HEK293 (cell line): ENCODE data around the gene NRP1.

Source experiments
- ZBTB21 ChIP-seq: fragments of 450-650 bp; formaldehyde crosslinking; IDR thresholded peaks from 2 replicates; pipeline ENCODE4 v1.5.1; 2017; ENCODE audit warnings: missing biosample characterization, missing genetic modification characterization
- ZNF121 ChIP-seq: fragments of 450-650 bp; formaldehyde crosslinking; IDR thresholded peaks from 2 replicates; pipeline ENCODE4 v1.5.1; 2016; ENCODE audit warnings: missing biosample characterization, missing genetic modification characterization
- ZNF132 ChIP-seq: fragments of 450-650 bp; formaldehyde crosslinking; IDR thresholded peaks from 2 replicates; pipeline ENCODE4 v1.5.1; 2017; ENCODE audit warnings: missing biosample characterization, missing genetic modification characterization, borderline replicate concordance
- ZNF274 ChIP-seq, 2 experiments: fragments of 200-500 bp in 1 of 2; fragments of 450-650 bp in 1 of 2; sonication (Bioruptor generic) in 1 of 2; formaldehyde crosslinking in 1 of 2; IDR thresholded peaks; 2 replicates each; pipeline versions ENCODE4 v1.5.1 to v1.6.1; 2014 to 2016; ENCODE audit warnings: borderline replicate concordance in 1 of 2, inconsistent platforms in 1 of 2, low read length in 1 of 2, missing biosample characterization in 1 of 2, missing genetic modification characterization in 1 of 2
- ZNF416 ChIP-seq: fragments of 450-650 bp; formaldehyde crosslinking; IDR thresholded peaks from 2 replicates; pipeline ENCODE4 v1.5.1; 2016; ENCODE audit warnings: missing biosample characterization, missing genetic modification characterization
- TF ChIP-seq, protein P1 (sequence below): fragments of 450-650 bp; formaldehyde crosslinking; IDR thresholded peaks from 2 replicates; pipeline ENCODE4 v1.5.1; 2016; ENCODE audit warnings: missing biosample characterization, missing genetic modification characterization
- TF ChIP-seq, protein P2 (sequence below): fragments of 450-650 bp; formaldehyde crosslinking; IDR thresholded peaks from 2 replicates; pipeline ENCODE4 v1.5.1; 2016; ENCODE audit warnings: missing biosample characterization, missing genetic modification characterization
- TF ChIP-seq, protein P3 (sequence below): fragments of 450-650 bp; formaldehyde crosslinking; IDR thresholded peaks from 2 replicates; pipeline ENCODE4 v1.5.1; 2016; ENCODE audit warnings: missing biosample characterization, missing genetic modification characterization
- TF ChIP-seq, protein P4 (sequence below): fragments of 450-650 bp; formaldehyde crosslinking; optimal IDR thresholded peaks from 2 replicates; pipeline ENCODE3; 2016; ENCODE audit warnings: missing biosample characterization, mild to moderate bottlenecking, missing genetic modification characterization
- TF ChIP-seq, protein P5 (sequence below): fragments of 450-650 bp; formaldehyde crosslinking; IDR thresholded peaks from 2 replicates; pipeline ENCODE4 v1.5.1; 2017; ENCODE audit warnings: missing biosample characterization, missing genetic modification characterization

DNA sequence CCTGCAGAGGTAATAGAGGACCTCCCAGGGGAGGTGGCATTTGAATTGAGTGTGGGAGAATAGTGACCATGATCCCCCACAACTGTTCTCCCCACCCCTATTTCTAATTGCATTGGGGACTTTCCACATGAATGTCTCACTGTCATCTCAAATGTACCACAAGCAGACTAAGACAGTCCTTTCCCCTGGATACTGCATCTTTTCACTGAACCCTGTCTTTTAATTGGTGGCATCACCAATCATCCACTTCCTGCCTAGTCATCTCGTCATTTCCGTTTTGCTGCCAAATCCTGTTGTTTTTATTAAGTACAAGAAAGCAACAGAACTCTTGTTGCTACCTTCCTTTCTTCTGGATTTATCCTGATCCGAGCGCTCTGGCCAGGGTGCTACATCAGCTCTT is 120.3 kb downstream of the NRP1 start:
- TF ChIP-seq, protein P1, sequence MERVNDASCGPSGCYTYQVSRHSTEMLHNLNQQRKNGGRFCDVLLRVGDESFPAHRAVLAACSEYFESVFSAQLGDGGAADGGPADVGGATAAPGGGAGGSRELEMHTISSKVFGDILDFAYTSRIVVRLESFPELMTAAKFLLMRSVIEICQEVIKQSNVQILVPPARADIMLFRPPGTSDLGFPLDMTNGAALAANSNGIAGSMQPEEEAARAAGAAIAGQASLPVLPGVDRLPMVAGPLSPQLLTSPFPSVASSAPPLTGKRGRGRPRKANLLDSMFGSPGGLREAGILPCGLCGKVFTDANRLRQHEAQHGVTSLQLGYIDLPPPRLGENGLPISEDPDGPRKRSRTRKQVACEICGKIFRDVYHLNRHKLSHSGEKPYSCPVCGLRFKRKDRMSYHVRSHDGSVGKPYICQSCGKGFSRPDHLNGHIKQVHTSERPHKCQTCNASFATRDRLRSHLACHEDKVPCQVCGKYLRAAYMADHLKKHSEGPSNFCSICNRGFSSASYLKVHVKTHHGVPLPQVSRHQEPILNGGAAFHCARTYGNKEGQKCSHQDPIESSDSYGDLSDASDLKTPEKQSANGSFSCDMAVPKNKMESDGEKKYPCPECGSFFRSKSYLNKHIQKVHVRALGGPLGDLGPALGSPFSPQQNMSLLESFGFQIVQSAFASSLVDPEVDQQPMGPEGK (tag by site-specific recombination) = no peak
- TF ChIP-seq ZNF416 (tag by site-specific recombination) (no peak), ZBTB21 (no peak), ZNF132 (no peak), ZNF121 (tag by site-specific recombination) (no peak), ZNF274 (IDR thresholded peaks at IDR 0.05; ENCODE audit: low read length) (no peak), ZNF274 (tag by site-specific recombination; IDR thresholded peaks at IDR 0.05; ENCODE audit: borderline replicate concordance) (no peak)
- TF ChIP-seq, protein P2, sequence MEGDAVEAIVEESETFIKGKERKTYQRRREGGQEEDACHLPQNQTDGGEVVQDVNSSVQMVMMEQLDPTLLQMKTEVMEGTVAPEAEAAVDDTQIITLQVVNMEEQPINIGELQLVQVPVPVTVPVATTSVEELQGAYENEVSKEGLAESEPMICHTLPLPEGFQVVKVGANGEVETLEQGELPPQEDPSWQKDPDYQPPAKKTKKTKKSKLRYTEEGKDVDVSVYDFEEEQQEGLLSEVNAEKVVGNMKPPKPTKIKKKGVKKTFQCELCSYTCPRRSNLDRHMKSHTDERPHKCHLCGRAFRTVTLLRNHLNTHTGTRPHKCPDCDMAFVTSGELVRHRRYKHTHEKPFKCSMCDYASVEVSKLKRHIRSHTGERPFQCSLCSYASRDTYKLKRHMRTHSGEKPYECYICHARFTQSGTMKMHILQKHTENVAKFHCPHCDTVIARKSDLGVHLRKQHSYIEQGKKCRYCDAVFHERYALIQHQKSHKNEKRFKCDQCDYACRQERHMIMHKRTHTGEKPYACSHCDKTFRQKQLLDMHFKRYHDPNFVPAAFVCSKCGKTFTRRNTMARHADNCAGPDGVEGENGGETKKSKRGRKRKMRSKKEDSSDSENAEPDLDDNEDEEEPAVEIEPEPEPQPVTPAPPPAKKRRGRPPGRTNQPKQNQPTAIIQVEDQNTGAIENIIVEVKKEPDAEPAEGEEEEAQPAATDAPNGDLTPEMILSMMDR (tag by site-specific recombination) = no peak
- TF ChIP-seq, protein P3, sequence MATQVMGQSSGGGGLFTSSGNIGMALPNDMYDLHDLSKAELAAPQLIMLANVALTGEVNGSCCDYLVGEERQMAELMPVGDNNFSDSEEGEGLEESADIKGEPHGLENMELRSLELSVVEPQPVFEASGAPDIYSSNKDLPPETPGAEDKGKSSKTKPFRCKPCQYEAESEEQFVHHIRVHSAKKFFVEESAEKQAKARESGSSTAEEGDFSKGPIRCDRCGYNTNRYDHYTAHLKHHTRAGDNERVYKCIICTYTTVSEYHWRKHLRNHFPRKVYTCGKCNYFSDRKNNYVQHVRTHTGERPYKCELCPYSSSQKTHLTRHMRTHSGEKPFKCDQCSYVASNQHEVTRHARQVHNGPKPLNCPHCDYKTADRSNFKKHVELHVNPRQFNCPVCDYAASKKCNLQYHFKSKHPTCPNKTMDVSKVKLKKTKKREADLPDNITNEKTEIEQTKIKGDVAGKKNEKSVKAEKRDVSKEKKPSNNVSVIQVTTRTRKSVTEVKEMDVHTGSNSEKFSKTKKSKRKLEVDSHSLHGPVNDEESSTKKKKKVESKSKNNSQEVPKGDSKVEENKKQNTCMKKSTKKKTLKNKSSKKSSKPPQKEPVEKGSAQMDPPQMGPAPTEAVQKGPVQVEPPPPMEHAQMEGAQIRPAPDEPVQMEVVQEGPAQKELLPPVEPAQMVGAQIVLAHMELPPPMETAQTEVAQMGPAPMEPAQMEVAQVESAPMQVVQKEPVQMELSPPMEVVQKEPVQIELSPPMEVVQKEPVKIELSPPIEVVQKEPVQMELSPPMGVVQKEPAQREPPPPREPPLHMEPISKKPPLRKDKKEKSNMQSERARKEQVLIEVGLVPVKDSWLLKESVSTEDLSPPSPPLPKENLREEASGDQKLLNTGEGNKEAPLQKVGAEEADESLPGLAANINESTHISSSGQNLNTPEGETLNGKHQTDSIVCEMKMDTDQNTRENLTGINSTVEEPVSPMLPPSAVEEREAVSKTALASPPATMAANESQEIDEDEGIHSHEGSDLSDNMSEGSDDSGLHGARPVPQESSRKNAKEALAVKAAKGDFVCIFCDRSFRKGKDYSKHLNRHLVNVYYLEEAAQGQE (tag by site-specific recombination) = no peak
- TF ChIP-seq, protein P4, sequence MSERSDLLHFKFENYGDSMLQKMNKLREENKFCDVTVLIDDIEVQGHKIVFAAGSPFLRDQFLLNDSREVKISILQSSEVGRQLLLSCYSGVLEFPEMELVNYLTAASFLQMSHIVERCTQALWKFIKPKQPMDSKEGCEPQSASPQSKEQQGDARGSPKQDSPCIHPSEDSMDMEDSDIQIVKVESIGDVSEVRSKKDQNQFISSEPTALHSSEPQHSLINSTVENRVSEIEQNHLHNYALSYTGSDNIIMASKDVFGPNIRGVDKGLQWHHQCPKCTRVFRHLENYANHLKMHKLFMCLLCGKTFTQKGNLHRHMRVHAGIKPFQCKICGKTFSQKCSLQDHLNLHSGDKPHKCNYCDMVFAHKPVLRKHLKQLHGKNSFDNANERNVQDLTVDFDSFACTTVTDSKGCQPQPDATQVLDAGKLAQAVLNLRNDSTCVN (tag by site-specific recombination) = no peak
- TF ChIP-seq, protein P5, sequence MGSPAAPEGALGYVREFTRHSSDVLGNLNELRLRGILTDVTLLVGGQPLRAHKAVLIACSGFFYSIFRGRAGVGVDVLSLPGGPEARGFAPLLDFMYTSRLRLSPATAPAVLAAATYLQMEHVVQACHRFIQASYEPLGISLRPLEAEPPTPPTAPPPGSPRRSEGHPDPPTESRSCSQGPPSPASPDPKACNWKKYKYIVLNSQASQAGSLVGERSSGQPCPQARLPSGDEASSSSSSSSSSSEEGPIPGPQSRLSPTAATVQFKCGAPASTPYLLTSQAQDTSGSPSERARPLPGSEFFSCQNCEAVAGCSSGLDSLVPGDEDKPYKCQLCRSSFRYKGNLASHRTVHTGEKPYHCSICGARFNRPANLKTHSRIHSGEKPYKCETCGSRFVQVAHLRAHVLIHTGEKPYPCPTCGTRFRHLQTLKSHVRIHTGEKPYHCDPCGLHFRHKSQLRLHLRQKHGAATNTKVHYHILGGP (tag by site-specific recombination) = no peak
